Left colon (tissue), 2 donors: ENCODE results near the gene PCCA. TPM values are rescaled to one million over a fixed set of nuclear protein-coding genes. Genes with fewer than 3 reads are reported as not detected.
"Not testable (repeated sequence)": the region's sequence is repeated elsewhere in the genome, so short reads cannot be mapped to it uniquely, and the experiment has no call there.

Experiments used
- ATAC-seq: fragments of 200-7000 bp; cut with Tn5 transposase; one replicate; pipeline ENCODE4 v1.9.1; 2020; ENCODE audit warnings: mild to moderate bottlenecking, moderate library complexity
- DNase-seq, 2 donors: peaks; one replicate each; pipeline ENCODE4 v3.0.0-alpha.2; 2020
- intact Hi-C, 2 donors: fragments of 100-400 bp; cut with DNase I in 1 of 2; cut with micrococcal nuclease in 1 of 2; formaldehyde crosslinking; loops; one replicate each; pipeline versions ENCODE4 v1.11.2 to v1.14.0; 2022; cut with DNase I, micrococcal nuclease
- total RNA-seq, 2 donors: library from RNA; stranded (reverse); fragmentation: NEBNext Ultra II Directional; extraction: Animal tissue kit (Norgen Biotek cat#: 25700); gene quantifications; one replicate each; pipeline ENCODE4 v1.2.1, GENCODE V29; 2021
- donor health status: DM: no; HTN: no; CAD: no.
- donor health status: DM: yes; HTN: yes; CAD: no.

Gene PCCA
- total RNA-seq, 2 donors from 2014 or later: 84.1 to 99.1 TPM

GRCh38 chr13:100364591-100364990 lies 275.7 kb downstream of the PCCA start:
- DNase-seq: no peak
- intact Hi-C loops: no loop called here
- no peak for ATAC-seq

- ATAC-seq (no peak), DNase-seq (no peak)
- intact Hi-C loops: no loop called here
Measured at GRCh38 chr13:100365680-100366079, 276.8 kb downstream of the PCCA start.

DNA sequence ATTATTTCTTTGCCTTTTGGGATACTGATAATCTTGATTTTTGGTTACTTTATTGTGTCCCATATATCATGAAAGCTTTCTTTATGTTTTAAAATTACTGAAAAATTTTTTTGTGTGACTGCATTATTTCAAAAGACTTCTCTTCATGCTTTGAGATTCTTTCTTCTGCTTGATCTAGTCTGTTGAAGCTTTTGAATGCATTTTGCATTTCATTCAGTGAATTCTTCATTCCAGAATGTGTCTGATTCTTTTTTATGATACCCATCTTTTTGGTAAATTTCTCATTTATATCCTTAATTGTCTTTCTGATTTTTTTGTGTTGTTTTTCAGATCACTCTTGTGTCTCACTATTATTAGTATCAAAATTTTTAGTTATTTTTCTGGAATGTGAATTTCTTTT lies 289.6 kb downstream of the PCCA start:
- ATAC-seq (no peak), DNase-seq (no peak)
- intact Hi-C loops: no loop called here

- ATAC-seq: peak; percentile 24
- DNase-seq: no peak
- intact Hi-C loops: no loop called here
Measured at GRCh38 chr13:100381595-100382224, 292.8 kb downstream of the PCCA start.

DNA sequence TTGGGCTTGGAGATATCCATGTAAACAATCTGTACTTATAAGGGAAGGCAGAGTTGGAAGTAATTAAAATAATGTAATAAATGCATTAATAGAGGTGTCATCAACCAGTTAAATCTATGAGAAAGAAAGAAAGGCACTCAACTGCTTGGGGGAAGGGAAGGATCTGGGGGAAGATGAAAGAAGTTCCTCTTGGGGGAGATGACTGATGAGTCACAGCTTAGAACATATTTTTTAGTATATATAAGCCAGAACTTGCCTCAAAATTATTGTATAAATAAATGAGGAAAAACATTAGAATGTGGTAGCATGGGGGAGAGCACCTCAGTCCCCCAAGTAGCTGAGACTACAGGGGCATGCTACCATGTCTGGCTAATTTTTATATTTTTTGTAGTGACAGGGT lies 293.9 kb downstream of the PCCA start:
- ATAC-seq (no peak), DNase-seq (no peak)
- intact Hi-C loops: no loop called here

GRCh38 chr13:100387416-100387815 lies 298.5 kb downstream of the PCCA start:
- no peak for ATAC-seq
- DNase-seq: no peak
- intact Hi-C loops: no loop called here

GRCh38 chr13:100388150-100388549 lies 299.3 kb downstream of the PCCA start:
- ATAC-seq, intact Hi-C loops, DNase-seq: not testable (repeated sequence)

GRCh38 chr13:100388923-100389322 lies 300.0 kb downstream of the PCCA start:
- intact Hi-C loops: no loop called here
- ATAC-seq (no peak), DNase-seq (no peak)

DNA sequence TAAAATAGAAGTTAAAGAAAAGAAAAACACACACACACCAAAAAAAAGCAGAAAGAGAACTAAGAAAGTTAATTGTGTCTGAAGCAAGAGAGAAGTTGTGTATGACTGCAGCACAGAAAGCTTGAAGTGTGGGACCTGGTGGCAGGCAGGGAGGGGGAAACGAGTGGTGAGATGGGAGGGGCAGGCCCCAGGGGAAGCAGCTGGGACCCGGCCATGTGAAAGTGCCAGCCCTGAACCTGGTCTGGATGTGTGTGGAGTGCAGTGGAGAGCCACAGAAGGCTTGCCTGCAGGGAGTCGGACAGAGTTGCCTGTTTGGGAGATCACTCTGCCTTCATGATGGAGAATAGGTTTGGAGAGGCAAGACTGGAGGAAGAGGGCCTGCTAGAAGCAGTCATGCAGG lies 300.7 kb downstream of the PCCA start:
- no peak for ATAC-seq
- DNase-seq: no peak
- intact Hi-C loops: no loop called here

DNA sequence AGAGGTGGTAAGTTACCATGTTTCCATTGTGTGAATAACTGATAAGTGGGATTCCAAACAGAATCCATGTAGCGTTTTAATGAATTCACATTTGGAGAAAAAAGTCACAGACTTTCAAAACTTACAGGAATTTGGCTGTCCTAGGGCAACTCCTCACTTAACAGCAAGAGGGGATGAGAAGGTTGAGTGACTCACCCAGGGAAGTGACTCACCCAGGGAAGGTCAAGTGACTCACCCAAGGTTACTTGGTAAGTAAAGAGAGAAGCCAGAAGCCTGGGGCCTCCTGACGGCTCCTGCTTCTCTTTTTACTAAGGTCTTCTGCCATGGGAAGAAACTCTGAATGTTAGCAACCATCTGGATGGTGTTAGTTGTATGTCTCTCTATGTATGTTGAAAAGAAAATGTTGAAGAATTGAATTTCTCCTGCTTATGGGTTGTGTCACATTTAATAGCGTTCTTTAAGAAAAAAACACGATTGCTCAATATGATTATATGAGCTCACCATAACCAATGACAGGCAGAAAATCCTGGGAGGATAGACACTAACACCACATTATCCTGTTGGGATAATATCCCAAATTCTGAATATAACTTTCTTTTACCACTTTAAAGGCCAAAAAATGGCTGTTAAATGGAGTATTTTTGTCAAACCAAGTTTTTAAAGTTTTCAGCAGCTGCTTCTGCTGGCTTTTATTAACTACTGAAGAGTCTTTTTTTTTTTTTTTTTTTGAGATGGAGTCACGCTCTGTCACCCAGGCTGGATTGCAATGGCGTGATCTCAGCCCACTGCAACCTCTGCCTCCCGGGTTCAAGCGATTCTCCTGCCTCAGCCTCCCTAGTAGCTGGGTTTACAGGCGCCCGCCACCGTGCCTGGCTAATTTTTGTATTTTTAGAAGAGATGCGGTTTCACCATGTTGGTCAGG lies 304.1 kb downstream of the PCCA start:
- intact Hi-C loops: no loop called here
- peak; percentile 52 to 74 for DNase-seq
- peak; percentile 98 for ATAC-seq

- intact Hi-C loops: no loop called here
- DNase-seq: no peak
- ATAC-seq: no peak
Measured at GRCh38 chr13:100394005-100394695, 305.3 kb downstream of the PCCA start.

GRCh38 chr13:100395698-100396373 lies 306.9 kb downstream of the PCCA start:
- ATAC-seq (no peak), DNase-seq (no peak)
- intact Hi-C loops: no loop called here

GRCh38 chr13:100396776-100397175 lies 307.9 kb downstream of the PCCA start:
- intact Hi-C loops: no loop called here
- ATAC-seq: no peak
- DNase-seq: no peak

GRCh38 chr13:100397627-100398026 lies 308.7 kb downstream of the PCCA start:
- intact Hi-C loops: no loop called here
- no peak for ATAC-seq
- no peak for DNase-seq

GRCh38 chr13:100398360-100398759 lies 309.5 kb downstream of the PCCA start:
- ATAC-seq (no peak), DNase-seq (no peak)
- intact Hi-C loops: no loop called here

GRCh38 chr13:100399455-100399854 lies 310.6 kb downstream of the PCCA start:
- DNase-seq (no peak), ATAC-seq (no peak)
- intact Hi-C loops: no loop called here

GRCh38 chr13:100403675-100404074 lies 314.8 kb downstream of the PCCA start:
- ATAC-seq (no peak), DNase-seq (no peak)
- intact Hi-C loops: no loop called here

DNA sequence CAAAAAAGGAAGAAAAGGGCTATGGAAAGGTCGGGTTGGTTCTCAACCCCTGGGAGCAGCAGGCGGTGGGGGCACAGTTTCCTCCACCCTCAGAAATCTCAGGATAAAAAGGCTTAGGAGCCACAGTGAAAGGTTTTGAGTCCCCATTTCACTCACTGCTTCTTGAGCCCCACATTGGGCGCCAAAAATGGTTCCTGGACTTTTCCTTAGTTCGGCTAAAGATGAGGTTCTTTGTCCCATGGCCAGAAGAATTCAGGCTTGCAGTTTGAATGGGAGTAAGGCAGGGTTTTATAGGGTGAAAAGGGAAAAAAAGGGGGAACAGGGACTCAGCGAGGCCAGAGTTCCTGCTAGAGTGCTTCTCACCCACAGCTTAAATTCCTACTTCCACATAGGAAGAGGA lies 320.2 kb downstream of the PCCA start:
- intact Hi-C loops: no loop called here
- no peak for ATAC-seq
- no peak for DNase-seq

DNA sequence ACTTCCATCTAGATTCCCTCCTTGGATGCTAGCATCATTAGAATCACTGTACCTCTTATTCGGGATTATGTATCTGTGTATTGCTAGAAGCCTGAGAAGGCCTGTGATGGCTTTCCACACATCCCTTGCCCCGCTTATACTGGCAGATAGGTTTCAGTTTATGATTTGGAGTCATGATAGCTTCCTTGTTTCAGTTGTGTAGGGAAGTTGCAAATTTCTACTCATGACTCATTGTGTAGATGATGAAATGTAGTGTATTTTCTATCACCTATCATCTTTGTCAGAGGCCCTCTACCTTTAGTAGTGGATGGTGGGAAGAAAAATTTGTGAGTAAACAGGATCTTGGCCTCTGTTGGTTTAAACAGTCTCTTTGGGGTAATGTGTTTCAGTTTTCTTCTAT lies 334.5 kb downstream of the PCCA start:
- ATAC-seq: peak; percentile 40
- intact Hi-C loops: no loop called here

More for the DNA sequence above, 334.5 kb downstream of the PCCA start:
- no peak for DNase-seq
